Activated naive CD4-positive, alpha-beta T cell treated with anti-CD3 and anti-CD28 coated beads, Interleukin-2, amount 50 U/mL, for 24 hours (primary cell): ENCODE results near the gene TLX1.
A peak's percentile ranks its signal among the peaks of the same experiment; 100 is the strongest.

ENCODE experiments used
- H3K27ac Mint-ChIP-seq: one replicate; pipeline ENCODE4 v1.8.0; 2021; ENCODE audit warnings: mild to moderate bottlenecking, mixed read lengths
- H3K27me3 Mint-ChIP-seq: one replicate; pipeline ENCODE4 v1.8.0; 2021; ENCODE audit warnings: mixed read lengths
- H3K36me3 Mint-ChIP-seq: one replicate; pipeline ENCODE4 v1.8.0; 2021; ENCODE audit warnings: mixed read lengths
- H3K4me1 Mint-ChIP-seq: one replicate; pipeline ENCODE4 v1.8.0; 2021; ENCODE audit warnings: mixed read lengths
- H3K4me3 Mint-ChIP-seq: one replicate; pipeline ENCODE4 v1.8.0; 2021; ENCODE audit warnings: mild to moderate bottlenecking, mixed read lengths
- H3K9me3 Mint-ChIP-seq: one replicate; pipeline ENCODE4 v1.8.0; 2021; ENCODE audit warnings: mixed read lengths

TLX1 gene

DNA sequence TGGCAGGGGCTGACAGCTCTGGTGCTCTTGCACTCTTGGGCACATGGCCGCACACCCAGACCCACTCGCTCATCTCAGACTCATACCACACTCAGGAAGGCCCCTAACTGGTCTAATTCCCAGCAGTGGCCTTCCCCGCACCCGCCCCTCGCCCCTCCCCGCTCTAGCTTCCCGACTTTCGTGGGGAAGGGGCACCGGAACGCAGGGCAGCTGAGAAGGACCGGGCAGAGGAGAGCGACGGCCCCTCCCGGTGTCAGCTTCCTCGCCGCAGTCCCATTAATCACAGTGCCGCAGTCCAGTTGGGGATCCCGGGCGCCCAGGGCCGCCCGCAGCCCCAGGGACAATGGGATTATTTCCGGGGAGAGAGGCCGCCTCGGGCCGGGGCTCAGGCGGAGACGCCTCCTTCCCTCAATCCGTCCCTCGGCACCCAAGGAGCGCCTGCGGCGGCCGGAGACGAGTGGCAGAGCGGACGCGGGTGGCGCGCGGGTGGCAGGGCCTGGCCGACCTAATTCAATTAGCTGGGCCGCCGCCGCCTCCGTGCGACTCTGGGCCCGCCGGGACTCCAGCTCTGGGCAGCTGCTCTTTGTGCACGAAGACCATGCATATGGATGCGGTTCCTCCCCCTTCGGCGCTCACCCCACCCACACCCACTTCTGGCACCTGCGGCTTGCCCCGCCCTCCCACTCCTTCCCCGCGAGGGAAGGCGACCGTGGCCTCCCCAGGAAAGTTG, 7.8 kb upstream of the TLX1 start:
- Mint-ChIP-seq H3K4me3 (peak overlapping the region; percentile 48), H3K4me1 (peaks cover 28% of the 10 kb centered on the region), H3K27me3 (peaks cover 37% of the 10 kb centered on the region), H3K36me3 (no peaks in the 10 kb centered on the region), H3K9me3 (no peaks in the 10 kb centered on the region), H3K27ac (no peak overlapping the region)

DNA sequence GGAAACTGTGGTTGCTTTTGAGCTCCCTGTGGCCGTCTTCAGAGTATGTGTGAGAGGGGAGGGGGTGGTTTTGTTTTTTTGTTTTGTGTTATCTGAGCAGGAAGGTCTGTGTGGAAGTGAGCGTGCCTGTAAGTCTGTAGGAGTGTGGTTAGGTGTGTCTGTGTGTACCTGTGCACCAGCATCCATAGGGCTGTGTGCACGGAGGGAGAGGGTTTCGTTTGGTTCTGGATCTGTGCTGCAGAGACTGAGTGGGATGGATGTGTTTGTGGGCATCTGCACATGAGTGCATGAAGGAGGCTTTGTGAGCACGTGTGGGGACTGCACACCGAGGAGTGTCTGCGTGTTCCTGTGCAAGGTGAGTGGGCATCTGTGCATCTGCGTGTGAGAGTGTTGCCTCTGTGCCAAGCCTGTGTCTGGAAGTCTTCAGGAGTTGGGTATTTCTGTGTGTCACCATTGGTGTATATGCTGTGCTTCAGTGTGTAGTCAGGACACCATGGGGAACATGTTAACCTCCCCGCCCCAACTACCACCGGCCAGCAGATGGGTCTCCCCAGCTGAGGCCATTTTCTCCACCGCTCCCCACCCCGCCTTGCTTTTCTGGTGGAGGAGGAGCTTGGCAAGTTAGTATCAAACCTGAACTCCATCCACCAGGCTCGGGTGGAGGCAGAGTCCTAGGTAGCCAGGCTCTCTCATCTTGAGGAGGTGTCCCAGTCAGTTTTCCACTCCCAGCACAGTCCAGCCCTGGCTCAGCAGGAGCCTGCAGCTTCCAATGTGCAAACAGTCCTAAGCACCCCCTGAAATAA, 7.1 kb upstream of the TLX1 start:
- H3K36me3 Mint-ChIP-seq: peaks cover 2% of the 10 kb centered on the region

DNA sequence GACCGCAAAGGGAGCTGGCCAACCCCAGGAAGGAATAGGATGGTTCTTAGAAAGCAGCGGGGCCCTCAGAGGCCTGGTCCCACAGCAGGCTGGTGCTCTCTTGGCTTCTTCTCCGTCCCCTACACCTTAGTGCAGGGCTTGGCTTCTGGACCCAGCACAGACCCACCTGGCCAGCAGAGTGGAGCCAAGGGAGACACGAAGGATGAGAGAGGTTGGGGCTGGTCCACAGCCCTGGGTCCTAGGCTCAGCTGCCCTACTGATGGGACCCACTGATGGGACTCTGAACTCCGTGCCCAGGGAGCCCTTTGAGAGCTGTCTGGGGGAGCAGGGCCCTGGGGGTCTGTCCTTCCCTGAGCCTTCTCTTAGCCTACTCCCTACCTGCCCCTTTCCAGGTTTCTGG, 6.2 kb upstream of the TLX1 start:
- H3K4me3 Mint-ChIP-seq: no peak overlapping the region

More for the DNA sequence above, 7.1 kb upstream of the TLX1 start:
- H3K27me3 Mint-ChIP-seq: peaks cover 43% of the 10 kb centered on the region
- no peaks in the 10 kb centered on the region for H3K9me3 Mint-ChIP-seq
- no peak overlapping the region for H3K27ac Mint-ChIP-seq
- H3K4me1 Mint-ChIP-seq: peaks cover 28% of the 10 kb centered on the region
- H3K4me3 Mint-ChIP-seq: peak overlapping the region; percentile 48

DNA sequence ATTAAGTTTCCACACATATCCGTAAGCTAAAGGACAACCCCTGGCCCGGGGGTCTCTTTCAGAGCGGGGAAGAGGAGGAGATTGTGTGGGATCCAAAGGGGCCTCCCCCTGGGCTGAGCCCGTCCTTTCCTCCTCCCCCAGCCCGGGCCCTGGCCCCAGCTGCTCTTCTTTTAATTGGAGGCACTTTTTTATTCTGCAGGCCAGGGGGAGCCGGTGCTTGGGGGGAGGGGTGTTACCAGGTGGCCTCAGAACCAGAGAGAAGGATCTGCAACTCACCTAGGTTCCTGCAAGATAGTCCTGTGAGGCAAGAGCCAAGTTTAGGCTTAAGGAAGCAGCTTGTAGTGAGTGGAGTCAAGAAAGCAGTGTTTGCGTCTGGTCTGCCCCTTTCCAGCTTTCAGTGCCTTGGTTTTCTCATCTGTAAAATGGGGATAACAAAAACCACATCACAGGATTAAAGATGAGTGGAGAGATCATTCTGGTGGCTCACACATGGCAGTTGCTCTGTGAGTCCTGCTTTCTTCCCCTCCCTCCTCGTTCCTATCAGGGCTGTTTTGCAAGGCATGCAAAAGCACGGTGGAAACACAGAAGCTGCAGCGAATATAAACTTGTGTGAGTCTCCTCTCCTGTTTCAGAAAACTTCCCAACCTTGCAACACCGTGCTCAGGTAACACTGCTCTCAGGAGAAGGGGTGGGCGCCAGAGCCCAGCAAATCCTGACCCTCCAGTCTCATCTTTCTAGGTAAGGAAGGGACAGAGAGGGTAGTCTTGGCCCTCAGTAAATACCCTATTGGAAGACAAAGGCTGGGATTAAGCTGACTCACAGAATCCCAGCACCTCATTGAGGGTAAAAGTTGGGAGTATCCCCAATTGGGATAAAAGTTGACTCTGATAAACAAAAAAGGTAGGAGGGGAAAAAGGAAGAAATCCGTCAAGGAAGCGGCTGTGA, 4.1 kb upstream of the TLX1 start:
- Mint-ChIP-seq H3K4me3 (no peak overlapping the region), H3K27ac (no peak overlapping the region), H3K4me1 (peaks cover 13% of the 10 kb centered on the region), H3K9me3 (no peaks in the 10 kb centered on the region), H3K27me3 (peaks cover 49% of the 10 kb centered on the region), H3K36me3 (peaks cover 2% of the 10 kb centered on the region)

More for the DNA sequence above, 6.2 kb upstream of the TLX1 start:
- Mint-ChIP-seq H3K9me3 (no peaks in the 10 kb centered on the region), H3K27me3 (peaks cover 49% of the 10 kb centered on the region), H3K36me3 (peaks cover 2% of the 10 kb centered on the region), H3K27ac (no peak overlapping the region), H3K4me1 (peaks cover 28% of the 10 kb centered on the region)

DNA sequence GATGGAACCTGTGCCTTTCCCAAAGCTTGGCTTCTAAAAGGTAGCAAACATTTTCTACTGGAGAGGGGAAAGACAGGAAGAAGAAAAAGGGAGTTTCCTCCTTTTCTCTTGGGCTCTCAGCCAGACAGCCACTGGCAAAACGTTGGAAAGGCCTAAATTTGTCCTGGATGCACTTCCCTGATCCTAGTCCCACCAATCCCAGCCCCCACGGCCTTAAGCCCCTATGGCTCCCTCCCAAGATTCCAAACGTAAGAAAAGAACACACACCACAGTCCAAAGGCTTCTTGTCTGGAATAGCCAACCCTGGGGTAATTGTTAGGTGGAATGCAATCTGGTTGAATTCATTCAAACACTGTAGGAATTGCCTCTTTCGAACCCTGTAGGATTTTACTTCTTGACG, 959 bp upstream of the TLX1 start:
- Mint-ChIP-seq H3K36me3 (peaks cover 2% of the 10 kb centered on the region), H3K27ac (no peak overlapping the region), H3K4me3 (no peak overlapping the region), H3K9me3 (no peaks in the 10 kb centered on the region), H3K27me3 (peaks cover 53% of the 10 kb centered on the region), H3K4me1 (peaks cover 18% of the 10 kb centered on the region)

DNA sequence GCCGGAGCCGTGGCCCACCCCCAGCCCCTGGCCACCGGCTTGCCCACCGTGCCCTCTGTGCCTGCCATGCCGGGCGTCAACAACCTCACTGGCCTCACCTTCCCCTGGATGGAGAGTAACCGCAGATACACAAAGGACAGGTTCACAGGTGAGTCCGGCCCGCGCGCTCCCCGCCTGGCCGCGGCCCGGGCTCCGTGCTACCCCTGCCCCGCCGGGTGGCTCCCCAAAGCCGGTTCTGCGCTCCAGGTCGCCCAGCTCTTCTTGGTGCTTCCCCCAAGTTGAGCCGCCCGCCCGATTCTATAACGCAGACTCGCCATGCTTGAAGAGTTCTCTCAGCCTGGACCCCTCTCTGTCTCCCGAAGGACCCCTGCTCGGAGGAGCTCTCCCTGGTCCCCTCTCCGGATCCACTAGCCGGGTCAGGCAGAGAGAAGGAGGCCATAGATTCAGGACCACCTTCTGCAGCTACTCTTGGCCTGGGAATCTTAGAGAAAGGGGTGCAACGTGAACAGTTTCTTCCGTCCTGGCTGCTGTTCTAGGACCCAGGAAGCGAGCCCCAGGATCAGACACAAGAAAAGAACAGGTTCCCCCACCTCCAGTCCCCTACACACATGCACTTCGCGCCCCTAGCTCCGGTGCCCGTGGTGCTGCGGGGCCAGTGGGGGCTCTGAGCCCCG, 999 bp downstream of the TLX1 start:
- peaks cover 28% of the 10 kb centered on the region for H3K4me1 Mint-ChIP-seq
- H3K27me3 Mint-ChIP-seq: peaks cover 58% of the 10 kb centered on the region
- no peaks in the 10 kb centered on the region for H3K9me3 Mint-ChIP-seq
- peaks cover 2% of the 10 kb centered on the region for H3K36me3 Mint-ChIP-seq
- H3K27ac Mint-ChIP-seq: no peak overlapping the region
- H3K4me3 Mint-ChIP-seq: peak overlapping the region; percentile 73

DNA sequence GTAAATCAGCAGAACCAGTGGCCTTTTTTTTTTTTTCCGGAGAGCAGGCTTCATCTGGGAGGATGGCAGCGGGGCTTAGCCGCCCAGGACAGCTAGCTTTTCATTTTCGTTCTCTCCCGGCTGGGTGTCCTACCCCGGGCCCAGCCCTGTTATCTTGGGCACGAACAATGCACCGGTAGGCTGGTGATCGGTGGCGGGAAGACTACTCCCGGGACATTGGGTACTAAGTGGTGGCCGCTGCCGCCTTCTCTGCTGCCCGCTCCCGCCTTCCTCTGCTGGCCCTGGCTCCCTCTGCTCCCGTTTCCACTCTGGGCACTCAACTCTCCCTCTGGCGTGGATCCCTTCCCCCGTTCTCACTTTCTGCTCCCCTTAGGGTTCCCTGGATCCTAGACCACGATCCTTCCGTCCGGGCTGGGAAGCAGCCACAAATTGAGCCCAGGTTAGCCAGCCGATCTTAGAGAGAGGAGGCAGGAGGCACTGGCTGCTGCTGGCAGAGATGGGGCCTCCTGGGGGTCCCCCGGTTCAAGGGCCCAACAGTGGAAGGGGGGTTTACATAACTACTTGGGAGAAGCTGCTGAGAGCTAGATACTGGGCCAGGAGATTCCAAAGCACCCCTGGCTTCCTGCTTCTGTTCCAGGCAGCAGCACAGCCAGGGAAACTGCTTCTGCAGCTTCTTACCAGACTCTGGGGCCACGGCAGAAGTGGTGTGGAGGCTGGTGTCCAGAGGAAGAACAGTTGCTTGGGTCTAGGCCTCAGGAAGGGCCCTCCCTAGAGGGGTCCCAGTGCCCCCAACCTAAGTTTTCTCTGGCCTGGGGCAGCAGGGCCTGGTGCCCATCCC, 1.8 kb downstream of the TLX1 start:
- H3K27ac Mint-ChIP-seq: no peak overlapping the region
- H3K4me1 Mint-ChIP-seq: peaks cover 28% of the 10 kb centered on the region
- H3K36me3 Mint-ChIP-seq: peaks cover 2% of the 10 kb centered on the region
- peak overlapping the region; percentile 73 for H3K4me3 Mint-ChIP-seq
- peaks cover 61% of the 10 kb centered on the region for H3K27me3 Mint-ChIP-seq
- no peaks in the 10 kb centered on the region for H3K9me3 Mint-ChIP-seq

DNA sequence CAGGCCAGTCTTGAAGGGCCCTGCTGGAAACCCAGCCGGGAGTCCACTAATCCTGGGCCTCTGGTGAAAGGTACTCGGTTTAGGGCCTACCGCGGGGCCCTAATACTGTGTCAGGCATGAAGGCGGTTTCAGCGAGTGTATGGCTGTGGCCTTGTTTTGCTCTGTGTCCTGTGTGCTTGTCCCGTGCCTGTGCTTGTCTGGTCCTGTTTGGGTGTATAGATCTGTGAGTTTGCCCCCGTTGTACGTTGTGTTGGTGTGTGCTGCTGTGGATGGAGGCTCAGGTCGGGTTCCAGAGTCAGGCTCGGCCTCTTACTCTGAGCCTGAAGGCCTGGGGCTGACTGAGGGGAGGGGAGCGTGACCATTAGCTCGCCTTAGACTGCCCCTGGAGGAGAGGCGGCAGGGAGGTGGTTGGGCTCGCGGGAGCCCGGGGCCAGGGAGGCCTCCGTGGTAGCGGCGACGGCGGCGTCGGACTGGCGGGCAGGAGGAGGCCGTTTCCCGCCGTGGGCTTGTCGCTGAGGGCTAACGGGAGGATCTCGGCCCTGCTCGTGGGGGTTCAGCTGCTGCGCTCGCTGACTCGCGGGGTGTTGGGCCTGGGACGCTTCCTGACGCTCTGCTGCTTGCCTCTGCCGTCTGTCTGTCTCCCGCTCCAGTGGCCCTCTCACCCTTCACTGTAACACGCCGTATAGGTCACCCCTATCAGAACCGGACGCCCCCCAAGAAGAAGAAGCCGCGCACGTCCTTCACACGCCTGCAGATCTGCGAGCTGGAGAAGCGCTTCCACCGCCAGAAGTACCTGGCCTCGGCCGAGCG, 2.6 kb downstream of the TLX1 start:
- Mint-ChIP-seq H3K27me3 (peaks cover 62% of the 10 kb centered on the region), H3K27ac (no peak overlapping the region), H3K9me3 (no peaks in the 10 kb centered on the region), H3K36me3 (peaks cover 2% of the 10 kb centered on the region), H3K4me3 (peak overlapping the region; percentile 59), H3K4me1 (peaks cover 34% of the 10 kb centered on the region)

DNA sequence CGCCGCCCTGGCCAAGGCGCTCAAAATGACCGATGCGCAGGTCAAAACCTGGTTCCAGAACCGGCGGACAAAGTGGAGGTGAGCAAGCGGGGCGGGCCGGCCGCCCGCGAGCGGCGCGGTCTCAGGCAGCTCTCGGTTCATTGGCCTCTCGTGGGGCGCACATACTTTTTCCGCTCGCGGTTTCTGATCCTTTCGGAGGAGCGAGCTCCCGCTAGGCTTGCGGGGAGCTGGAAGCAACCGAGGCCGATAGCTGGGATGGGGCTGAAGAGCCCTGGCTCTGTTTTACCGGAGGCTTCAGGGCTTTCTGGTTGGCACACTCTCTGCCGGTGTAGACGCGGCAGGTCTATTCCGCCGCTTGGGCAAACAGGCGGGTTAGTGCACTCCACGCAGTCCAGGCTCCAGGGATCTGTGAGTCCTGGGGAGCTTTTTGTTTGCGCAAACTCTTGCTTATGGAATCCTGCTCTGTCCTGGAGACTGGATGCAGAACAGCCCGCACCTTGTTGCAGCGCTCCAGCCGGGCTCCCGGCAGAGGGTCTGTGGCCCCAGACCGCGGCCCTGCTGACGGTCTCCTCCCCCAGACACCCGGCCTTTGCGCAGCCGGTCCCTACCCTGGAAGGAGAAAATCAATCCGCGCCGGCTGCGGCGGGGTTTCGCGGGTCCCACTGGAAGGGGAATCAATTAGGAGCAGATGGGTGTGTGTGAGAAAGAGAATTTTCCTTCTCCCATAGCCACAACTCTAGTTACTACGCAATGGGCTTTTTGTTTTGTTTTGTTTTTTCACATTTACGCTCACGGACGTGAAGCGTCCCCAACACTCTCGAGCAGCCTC, 3.4 kb downstream of the TLX1 start:
- Mint-ChIP-seq H3K36me3 (no peaks in the 10 kb centered on the region), H3K27me3 (peaks cover 65% of the 10 kb centered on the region), H3K4me3 (peak overlapping the region; percentile 61), H3K27ac (no peak overlapping the region), H3K4me1 (peaks cover 42% of the 10 kb centered on the region), H3K9me3 (no peaks in the 10 kb centered on the region)

DNA sequence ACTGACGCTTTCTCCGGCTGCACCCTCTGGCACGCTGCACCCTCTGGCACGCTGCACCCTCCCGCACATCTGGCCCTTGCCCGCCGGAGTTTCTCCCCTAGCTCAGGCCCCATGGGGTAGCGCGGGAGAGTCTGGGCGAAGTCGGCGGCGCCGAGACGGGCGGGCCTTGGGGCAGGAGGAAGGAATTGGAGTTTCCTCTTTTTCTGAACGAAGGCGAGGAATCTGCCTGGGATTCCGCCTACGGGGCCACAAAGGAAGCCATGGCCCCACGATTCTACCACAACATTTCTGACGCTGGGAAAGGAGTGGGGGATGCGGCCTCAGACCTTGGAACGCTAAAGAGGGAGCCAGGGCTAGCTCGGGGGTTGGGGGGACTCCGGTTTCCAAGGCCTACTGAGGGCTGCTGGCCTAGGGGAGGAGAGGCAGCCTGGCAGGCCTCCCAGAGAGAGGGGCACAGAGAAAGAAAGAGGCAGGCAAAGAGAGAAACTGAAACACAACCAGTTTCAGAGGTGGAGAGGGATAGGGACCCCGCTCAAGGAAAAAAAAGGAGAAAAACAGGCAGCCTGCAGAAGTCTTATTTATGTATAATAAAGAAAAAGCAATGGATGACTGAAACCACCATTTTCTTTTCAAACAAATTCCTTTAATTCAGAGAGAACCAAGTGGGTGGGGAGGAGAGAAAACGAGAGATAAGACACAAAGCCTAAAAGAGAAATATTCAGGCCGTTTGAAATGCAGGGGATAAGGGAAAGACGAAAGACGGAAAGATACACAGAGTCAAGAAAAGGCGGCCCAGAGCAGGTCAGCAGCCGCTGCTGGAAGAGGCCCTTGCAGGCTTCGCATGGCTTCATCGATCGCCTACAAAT, 4.3 kb downstream of the TLX1 start:
- H3K27me3 Mint-ChIP-seq: peaks cover 62% of the 10 kb centered on the region
- H3K4me1 Mint-ChIP-seq: peaks cover 43% of the 10 kb centered on the region
- no peaks in the 10 kb centered on the region for H3K36me3 Mint-ChIP-seq
- H3K9me3 Mint-ChIP-seq: no peaks in the 10 kb centered on the region
- H3K27ac Mint-ChIP-seq: peak overlapping the region; percentile 75
- H3K4me3 Mint-ChIP-seq: peak overlapping the region; percentile 61

DNA sequence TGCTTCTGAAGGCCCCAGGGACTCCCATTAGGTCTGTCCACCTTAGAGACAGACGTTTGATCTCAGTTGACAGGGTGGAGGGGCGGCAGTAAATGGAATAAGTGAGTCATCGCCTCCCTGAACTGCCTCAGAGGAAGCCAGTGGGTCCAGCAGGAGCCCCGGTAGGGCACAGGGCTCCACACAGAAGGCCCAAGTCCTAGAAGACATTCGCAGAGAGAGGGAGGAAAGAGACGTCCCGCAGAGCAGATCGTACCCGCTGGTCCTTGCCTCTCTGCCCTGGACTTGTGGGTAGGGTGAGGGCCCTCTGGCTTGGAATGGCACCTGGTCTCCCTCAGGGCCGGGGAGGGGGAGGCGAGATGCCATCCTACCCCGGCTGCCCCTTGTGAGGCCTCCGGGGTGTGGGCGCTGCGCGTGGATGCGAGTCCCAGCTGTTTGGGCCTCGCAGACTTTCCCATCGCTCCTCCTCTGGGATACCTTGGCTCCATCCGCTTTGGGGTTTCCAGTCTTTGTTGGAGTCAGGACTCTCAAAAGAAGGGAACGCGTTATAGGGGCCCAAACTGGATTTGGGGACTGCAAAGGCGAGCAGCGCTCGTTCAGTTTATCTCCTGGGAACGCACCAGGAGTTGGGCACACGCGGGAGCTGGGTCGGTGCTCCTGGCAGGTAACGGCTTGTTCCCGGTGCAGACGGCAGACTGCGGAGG, 5.1 kb downstream of the TLX1 start:
- H3K4me3 Mint-ChIP-seq: no peak overlapping the region
- H3K9me3 Mint-ChIP-seq: no peaks in the 10 kb centered on the region
- peaks cover 65% of the 10 kb centered on the region for H3K27me3 Mint-ChIP-seq
- peaks cover 47% of the 10 kb centered on the region for H3K4me1 Mint-ChIP-seq
- H3K27ac Mint-ChIP-seq: no peak overlapping the region
- H3K36me3 Mint-ChIP-seq: no peaks in the 10 kb centered on the region

DNA sequence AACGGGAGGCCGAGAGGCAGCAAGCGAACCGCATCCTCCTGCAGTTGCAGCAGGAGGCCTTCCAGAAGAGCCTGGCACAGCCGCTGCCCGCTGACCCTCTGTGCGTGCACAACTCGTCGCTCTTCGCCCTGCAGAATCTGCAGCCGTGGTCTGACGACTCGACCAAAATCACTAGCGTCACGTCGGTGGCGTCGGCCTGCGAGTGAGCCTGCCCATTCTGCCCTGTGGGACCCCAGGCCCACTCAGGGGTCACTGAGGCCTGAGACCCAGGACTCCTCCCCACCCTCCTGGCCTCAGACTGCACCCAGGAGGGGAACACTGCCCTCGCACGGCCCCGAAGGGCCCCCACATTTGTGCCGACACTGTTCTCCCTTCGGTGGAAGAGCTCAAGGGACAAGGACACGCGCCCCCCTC, 5.6 kb downstream of the TLX1 start:
- no peak overlapping the region for H3K27ac Mint-ChIP-seq
- H3K9me3 Mint-ChIP-seq: no peaks in the 10 kb centered on the region
- no peaks in the 10 kb centered on the region for H3K36me3 Mint-ChIP-seq
- H3K27me3 Mint-ChIP-seq: peaks cover 65% of the 10 kb centered on the region
- peaks cover 47% of the 10 kb centered on the region for H3K4me1 Mint-ChIP-seq
- no peak overlapping the region for H3K4me3 Mint-ChIP-seq
